HG03571 (cell line): Measurements from ENCODE around the gene TRIM13.
A peak's percentile ranks its signal among the peaks of the same experiment; 100 is the strongest.

ENCODE experiments used
- ATAC-seq: cut with Tn5 transposase; IDR thresholded peaks from one replicate; pipeline ENCODE4 v1.9.1; 2021; ENCODE audit not compliant: unreplicated experiment

Gene TRIM13

GRCh38 chr13:49996161-49996915 is 504 bp upstream of the TRIM13 start:
- ATAC-seq = peak; percentile 53

GRCh38 chr13:49997955-49998354 is 1.1 kb downstream of the TRIM13 start:
- no peak for ATAC-seq

GRCh38 chr13:49998714-49999624 is 2.1 kb downstream of the TRIM13 start:
- ATAC-seq = no peak

GRCh38 chr13:50001287-50001686 is 4.4 kb downstream of the TRIM13 start:
- ATAC-seq = no peak

GRCh38 chr13:50006426-50007135 is 9.7 kb downstream of the TRIM13 start:
- ATAC-seq = no peak

- no peak for ATAC-seq
Measured at GRCh38 chr13:50011461-50011860, 14.6 kb downstream of the TRIM13 start.

- ATAC-seq = no peak
Measured at GRCh38 chr13:50012396-50013169, 15.7 kb downstream of the TRIM13 start.

- ATAC-seq = no peak
Measured at GRCh38 chr13:50014386-50014785, 17.5 kb downstream of the TRIM13 start.

GRCh38 chr13:50015258-50015657 is 18.4 kb downstream of the TRIM13 start, which contains the start of gene KCNRG:
KCNRG (plus strand) TSS chr13:50015444; CDS start chr13:50015494, 50 bp downstream.
- no peak for ATAC-seq

GRCh38 chr13:50015750-50016149 is 18.9 kb downstream of the TRIM13 start:
- no peak for ATAC-seq

- ATAC-seq = no peak
Measured at GRCh38 chr13:50016444-50016843, 19.6 kb downstream of the TRIM13 start.

- ATAC-seq = no peak
Measured at GRCh38 chr13:50017819-50018218, 21.0 kb downstream of the TRIM13 start.

- ATAC-seq = no peak
Measured at GRCh38 chr13:50025436-50025835, 28.6 kb downstream of the TRIM13 start.

- ATAC-seq = peak; percentile 98
Measured at GRCh38 chr13:50026788-50027473, 30.1 kb downstream of the TRIM13 start.

- no peak for ATAC-seq
Measured at GRCh38 chr13:50030315-50030714, 33.5 kb downstream of the TRIM13 start.

- ATAC-seq = no peak
Measured at GRCh38 chr13:50033725-50034124, 36.9 kb downstream of the TRIM13 start.

GRCh38 chr13:50037788-50038187 is 40.9 kb downstream of the TRIM13 start:
- ATAC-seq = no peak

- ATAC-seq = no peak
Measured at GRCh38 chr13:50038266-50038665, 41.4 kb downstream of the TRIM13 start.

GRCh38 chr13:50052478-50052877 is 55.6 kb downstream of the TRIM13 start:
- ATAC-seq = no peak

- ATAC-seq = no peak
Measured at GRCh38 chr13:50053844-50054243, 57.0 kb downstream of the TRIM13 start.
